DMS53 treated with DMSO at 0.1 percent for 48 hours (cell line): ENCODE data around the gene TNS4.

Experiments
- DNase-seq: peaks from one replicate; lab custom pipeline; 2025; ENCODE audit not compliant: unreplicated experiment; lab: John Stamatoyannopoulos, UW

The TNS4 gene

GRCh38 chr17:40475234-40475908, 26.1 kb downstream of the TNS4 start:
- DNase-seq: no peak

DNA sequence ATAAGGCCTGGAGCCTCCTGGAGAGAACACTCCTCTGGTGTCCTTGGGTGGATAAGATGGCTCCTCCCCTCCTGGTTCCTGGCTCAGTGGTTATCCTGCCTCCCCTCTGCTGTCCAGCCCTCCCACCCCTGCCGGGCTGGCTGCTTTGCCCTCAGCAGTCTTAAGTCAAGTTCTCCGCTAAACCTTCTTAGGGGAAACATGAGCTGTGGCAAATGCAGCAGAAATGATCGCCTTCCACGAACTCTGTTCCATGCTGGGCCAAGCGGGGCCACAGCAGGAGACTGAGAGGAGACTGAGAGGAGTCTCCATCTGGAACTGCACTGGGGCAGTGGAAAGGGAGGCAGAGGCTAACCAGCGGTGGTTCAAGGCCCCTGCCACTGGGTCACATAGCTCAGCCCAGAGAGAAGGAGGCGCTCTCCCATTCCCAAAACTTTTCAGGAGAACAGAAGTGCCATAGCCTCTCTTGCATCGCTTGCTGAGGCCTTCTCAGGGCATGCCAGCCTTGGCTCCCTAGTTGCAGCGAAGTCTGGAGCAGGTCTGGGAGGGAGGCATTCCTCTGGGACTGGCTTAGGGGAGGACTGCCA, 26.9 kb downstream of the TNS4 start:
- no peak for DNase-seq

DNA sequence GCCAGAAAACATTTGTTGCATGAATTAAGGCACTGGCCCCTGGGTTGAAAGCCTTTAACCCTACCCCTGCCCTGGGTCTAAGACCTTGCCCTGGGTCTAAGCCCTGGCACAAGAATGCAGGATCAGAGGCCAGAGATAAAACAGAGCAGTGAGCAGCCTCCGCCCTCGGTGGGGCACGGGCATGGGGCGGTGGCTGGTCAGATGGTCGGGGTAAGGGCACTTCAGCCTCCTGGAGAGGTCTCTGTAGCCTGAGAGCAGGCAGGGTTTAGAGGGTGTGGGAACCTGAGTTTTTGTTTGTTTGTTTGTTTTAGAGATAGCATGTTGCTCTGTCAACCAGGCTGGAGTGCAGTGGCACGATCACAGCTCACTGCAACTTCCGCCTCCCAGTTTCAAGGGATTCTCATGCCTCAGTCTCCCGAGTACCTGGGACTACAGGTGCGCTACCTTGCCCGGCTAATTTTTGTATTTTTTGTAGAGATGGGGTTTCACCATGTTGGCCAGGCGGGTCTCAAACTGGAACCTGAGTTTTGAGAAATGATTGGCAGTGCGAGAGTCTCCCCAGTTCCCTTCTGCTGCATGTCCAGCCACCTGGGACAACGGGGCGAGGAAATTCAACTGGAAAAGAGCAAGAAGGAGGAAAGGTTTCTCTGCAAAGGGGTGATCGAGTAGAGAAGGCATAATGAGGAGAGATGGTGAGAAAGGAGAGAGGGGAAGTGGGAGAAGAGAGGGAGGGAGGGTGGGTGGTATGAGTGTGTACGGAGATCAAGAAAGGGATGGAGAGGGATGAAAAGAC, 27.7 kb downstream of the TNS4 start:
- no peak for DNase-seq

DNA sequence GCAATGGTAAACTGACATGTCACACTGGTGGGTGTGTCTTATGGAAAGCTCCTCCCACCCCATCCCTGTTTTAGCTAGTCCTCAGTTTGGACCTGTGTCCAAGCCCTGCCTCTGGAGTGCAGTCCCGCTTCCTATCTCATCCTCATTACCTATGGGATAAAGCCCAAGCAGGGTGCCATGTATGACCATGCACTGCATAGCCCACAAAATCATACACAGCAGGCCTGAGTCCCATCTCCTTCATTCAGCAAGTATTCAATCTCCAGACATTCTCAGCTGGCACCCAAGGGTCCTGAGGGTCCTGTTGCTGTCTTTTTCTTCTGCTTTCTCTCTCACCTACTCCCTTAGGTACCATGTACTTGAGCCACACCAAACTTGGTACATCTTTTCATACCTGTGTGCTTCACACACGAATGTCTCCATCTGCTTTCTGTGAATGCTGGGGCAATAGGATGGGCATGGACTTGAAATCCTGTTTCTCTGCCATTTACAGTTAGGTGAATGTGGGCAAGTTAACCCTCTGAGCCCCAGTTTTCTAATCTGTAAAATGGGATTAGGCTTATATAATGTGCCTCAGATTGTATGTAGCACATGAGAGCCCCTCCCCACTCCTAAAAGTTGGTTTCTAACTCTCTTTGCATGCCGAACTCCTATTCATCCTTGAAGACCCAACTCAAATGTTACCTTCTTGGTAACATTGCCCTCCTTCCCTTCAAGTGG, 28.5 kb downstream of the TNS4 start:
- DNase-seq: no peak

DNA sequence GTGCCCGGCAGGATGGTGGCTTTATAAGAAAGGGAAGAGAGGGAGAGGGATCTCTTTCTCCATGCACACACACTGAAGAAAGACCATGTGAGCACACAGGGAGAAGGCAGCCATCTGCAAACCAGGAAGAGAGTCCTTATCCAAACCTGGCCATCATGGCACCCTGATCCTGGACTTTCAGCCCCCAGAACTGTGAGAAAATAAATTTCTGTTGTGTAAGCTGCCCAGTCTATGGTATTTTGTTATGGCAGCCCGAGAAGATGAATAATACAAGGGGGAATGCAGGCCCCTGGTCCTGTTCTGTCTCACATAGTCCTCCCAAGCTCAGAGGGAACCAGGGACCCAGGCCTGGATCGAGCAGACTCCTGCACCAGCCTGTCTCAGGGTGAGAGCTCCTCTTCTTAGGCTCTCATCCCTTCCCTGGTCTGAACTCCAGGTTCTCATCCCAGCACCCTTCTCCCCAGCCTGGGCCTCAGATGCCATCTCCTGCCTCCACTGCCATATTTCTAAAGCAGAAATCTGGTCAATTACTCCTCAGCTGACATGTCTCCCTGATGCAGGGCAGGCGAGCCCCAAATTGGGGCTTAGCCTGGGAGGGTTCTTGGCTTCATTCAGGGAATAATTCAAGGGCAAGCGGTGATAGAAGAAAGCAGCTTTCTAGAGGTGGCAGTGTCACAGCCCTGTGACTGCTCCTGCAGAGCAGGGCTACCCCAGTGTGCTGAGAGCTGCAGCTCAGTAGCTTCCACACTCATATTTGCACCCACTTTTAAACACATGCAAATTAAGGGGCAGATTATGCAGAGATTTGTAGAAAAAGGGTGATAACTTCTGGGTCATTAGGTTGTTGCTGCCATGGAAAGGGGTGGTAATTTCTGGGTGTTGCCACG, 29.3 kb downstream of the TNS4 start:
- no peak for DNase-seq

DNA sequence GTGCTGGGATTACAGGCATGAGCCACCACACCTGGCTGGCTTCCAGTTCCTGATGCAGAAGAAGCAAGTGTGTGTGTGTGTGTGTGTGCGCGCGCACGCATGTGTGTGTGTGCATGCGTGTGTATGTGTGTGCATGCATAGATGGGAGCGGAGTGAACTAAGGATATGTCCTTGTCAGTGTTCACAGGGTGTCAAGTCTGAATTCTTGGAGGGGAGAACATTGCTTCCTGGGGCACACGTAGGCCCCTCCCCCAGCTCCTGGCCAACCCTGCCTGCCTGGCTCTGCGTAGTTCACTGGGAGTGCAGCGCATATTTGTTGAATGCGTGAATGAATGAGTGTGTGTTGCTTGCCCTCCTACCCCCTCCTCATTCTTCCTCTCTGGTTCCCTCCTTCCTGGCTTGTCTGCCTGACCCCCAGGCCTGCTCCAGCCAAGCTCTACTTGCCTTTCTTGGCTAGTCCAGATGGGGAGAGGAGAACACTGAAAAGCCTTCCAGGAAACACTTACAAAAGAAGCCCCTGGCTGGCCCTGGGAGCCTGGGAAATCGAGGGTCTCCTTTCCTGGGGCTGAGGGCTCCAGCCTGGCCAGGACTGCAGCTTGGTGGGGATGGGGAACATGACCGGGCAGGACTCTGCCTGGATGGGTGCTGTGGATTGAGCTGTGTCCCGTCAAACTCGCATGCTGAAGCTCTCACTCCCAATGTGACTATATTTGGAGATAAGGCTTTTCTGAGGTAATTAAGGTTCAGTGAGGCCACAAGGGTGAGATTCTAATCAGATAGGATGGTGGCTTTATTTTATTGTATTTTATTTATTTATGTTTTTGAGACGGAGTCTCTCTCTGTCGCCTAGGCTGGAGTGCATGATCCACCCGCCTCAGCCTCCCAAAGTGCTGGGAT, 30.2 kb downstream of the TNS4 start:
- no peak for DNase-seq

GRCh38 chr17:40469805-40470675, 31.4 kb downstream of the TNS4 start:
- no peak for DNase-seq

GRCh38 chr17:40468560-40468959, 32.9 kb downstream of the TNS4 start:
- no peak for DNase-seq

DNA sequence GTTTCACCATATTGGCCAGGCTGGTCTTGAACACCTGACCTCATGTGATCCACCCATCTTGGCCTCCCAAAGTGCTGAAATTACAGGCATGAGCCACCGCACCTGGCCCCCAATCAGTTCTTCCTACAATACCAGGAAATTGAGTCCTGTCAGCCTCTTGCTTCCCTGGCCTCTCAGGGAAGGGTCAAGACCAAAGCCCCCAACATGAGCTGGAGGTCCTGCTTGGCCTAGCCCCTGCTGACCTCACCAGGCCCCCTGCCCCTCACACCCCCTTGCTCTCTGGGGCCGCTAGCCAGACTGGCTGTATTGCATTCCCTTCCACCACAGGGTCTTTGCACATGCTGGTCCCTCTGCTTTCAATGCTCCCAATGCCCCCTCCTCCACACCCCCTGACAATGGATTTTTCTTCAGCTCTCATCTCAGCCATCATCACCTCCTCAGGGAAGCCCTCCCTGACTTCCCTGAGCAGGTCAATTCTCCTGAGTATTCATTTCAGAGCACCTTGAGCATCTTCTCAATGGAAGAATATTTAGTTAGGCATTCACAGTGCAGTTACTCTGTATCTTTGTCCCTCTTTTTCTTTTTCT, 34.0 kb downstream of the TNS4 start:
- DNase-seq: no peak

DNA sequence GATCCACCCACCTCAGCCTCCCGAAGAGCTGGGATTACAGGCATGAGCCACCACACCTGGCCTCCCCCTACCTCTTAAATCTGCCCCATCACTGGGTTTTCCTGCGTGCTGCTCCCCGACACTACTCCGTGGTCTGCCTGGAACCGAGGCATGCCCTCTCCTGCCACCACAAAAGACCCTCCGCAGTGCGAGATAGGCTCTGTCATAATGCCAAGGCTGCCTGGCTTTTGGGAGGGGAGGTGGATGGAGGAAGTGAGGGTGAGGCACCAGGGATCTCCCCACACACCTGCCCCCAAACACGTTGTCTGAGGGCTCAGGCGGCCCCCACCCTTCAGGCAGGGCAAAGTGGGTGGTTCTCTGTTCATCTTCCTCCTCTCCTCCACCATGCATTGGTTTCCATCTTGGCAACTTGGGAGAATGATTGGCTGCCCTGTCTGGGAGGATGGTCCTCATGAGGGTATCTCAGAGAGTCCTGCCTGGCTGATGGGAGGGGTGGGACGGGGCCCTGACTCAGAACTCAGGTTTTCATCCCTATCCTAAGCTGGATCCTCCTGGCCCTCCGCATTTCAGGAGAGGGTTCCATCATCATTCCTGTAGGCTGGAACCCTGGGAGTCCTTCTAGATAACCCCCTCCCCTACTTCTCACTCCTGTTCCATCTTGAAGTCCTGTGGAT, 35.0 kb downstream of the TNS4 start:
- DNase-seq: no peak

GRCh38 chr17:40464392-40464855, 37.0 kb downstream of the TNS4 start:
- no peak for DNase-seq

DNA sequence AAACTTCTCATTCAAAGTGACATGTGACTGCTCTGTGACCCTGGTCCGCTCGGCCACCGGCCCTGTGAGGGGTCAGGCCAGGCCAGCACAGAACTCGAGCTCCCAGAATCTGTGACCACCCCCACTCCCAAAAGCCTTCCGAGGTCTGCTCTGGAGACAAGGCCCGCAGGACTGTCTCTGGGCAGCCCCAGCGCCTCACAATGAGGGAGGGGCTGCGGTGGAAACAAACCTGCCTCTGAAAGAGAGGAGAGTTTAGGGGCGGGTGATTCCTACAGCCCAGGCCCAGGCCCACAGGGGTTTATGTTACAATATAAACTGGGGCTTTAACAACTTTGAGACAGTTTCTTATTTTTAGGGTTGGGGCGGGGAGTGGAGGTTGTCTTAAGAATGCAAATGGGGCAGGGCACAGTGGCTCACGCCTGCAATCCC, 38.3 kb downstream of the TNS4 start:
- DNase-seq: no peak

GRCh38 chr17:40462343-40463121, 38.9 kb downstream of the TNS4 start:
- DNase-seq: no peak

GRCh38 chr17:40461732-40462342, 39.6 kb downstream of the TNS4 start:
- DNase-seq: no peak

DNA sequence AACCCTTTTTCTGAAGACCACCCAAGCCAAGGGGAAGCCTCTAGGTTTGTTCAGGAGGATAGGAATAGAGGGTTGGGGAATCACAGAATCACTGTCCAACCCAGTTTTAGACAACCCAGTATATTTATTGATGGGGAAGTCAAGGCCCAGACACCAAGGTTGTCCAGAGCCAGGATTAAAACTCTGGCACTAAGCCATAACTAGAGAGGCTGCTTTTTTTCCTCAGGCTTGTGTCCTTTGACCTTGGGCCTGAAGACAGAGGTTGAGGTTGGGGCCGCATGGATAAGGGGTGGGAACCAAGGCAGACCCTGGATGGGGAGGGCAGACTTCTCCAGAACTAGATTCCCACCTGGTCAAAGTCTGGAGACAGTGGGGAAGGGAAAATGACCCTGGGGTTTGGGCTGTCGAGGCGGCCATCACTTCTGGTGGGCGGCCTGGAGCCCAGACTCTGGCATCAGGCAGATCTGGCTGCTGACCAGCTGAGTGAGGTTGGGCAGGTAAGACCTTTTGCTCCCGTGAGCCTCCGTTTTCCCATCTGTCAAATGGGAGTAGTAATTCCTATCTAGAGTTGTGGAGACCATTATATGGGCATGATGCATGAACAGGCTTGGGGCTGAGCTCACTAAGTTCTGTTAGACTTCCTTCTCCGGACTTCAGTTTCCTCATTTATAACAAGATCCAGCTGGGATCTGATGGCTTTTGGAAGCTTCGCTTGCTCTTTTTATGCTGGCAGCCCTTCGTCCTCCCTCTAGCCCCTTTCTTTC, 40.3 kb downstream of the TNS4 start:
- DNase-seq: no peak

DNA sequence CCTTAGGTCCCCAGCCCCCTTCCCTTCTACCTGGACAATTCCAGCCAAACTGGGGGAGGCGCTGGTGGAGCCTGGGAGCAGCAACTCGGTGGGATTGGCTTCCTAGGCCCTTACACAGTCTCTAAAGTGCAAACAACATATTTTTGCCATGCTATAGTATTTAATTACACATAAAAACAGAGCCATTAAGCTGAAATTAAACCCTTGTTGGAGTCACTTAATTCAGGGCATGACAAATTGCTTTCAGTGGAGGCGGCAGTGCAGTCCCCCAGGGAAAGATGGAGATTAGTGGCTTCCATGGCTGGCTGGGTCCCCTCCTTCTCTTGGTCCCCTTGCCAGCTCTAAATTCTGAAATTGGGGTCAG, 40.8 kb downstream of the TNS4 start:
- no peak for DNase-seq
